CD4-positive, alpha-beta T cell treated with Interferon gamma for 1 hour (primary cell): ENCODE measurements around the gene TSEN54.

Experiments
- DNase-seq: peaks from one replicate; pipeline ENCODE4 v3.0.0-alpha.2; 2020

TSEN54 gene

GRCh38 chr17:75546181-75546580 lies 29.9 kb downstream of the TSEN54 start:
- no peak for DNase-seq

DNA sequence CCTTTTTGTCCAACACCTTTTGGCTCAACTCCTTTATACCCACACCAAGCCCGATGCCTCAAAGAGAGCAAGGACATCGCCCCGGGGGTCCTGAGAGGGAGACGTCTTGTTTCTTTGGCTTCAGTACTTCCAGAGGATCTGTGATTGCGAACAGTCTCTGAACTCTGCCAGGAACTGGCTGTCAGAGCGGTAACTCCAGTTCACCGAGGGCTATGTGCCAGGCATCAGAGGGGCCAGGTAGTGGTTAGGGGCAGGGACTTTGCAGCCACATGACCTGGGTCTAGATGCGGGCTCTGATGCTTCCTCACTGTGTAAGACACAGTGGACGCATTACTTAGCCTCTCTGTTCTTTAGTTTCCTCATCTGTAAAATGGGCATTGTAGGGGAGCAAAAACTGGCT lies 30.8 kb downstream of the TSEN54 start:
- DNase-seq = no peak

DNA sequence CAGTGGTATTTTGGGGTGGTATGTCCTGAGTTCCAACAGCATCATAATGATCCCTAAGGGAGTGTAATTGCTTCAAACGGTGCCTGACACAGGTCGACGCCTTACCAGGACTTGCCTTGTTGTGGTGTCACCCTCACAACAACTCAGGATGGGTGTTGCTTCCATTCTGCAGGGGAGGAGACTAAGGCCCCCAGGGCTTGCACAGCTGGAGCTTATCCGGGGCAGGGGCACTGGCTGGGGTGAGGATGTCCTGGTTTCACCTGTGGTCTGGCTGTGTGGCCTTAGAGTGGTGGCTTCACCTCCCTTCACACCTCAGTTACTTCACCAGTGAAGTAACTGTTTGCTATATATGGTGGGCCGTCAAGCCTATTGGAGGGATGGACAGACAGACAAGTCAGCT lies 32.5 kb downstream of the TSEN54 start:
- DNase-seq = no peak

- no peak for DNase-seq
Observed at GRCh38 chr17:75549246-75550138, 33.2 kb downstream of the TSEN54 start.

DNA sequence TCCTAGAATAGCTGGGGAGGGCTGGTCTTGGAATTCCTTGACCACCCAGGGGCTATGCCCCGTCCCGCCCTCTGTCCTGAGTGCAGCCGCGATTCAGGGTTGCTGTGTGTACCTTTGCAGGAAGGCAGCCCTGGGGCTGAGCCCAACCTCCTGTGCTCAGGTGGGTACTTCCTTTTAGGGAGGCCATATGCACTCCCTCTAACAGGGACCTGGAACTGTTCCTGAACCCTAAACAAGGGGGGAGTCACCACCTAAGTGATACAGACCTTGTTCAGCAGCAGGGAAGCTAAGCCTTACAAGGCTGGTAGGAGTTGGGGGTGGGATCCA lies 33.8 kb downstream of the TSEN54 start:
- no peak for DNase-seq

DNA sequence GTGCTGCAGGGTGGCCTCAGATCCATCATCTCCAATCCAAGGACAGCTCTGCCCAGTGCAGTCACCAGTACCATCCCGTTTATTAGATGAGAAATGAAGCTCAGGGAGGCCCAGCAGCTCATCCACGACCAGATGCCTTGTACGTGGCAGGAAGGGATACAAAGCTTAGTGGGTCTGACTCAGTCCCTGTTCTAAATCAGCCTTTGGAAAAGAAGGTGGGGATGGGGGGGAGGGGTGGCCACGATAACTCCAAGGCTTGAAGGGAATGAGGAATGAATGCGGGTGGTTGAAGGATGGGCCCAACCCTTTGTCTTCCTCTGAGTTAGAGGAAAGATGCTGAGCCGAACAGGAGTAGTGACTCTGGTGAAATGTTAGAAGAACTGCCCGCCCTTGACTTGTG lies 34.9 kb downstream of the TSEN54 start:
- no peak for DNase-seq

- DNase-seq = no peak
Observed at GRCh38 chr17:75552425-75553294, 36.3 kb downstream of the TSEN54 start.

DNA sequence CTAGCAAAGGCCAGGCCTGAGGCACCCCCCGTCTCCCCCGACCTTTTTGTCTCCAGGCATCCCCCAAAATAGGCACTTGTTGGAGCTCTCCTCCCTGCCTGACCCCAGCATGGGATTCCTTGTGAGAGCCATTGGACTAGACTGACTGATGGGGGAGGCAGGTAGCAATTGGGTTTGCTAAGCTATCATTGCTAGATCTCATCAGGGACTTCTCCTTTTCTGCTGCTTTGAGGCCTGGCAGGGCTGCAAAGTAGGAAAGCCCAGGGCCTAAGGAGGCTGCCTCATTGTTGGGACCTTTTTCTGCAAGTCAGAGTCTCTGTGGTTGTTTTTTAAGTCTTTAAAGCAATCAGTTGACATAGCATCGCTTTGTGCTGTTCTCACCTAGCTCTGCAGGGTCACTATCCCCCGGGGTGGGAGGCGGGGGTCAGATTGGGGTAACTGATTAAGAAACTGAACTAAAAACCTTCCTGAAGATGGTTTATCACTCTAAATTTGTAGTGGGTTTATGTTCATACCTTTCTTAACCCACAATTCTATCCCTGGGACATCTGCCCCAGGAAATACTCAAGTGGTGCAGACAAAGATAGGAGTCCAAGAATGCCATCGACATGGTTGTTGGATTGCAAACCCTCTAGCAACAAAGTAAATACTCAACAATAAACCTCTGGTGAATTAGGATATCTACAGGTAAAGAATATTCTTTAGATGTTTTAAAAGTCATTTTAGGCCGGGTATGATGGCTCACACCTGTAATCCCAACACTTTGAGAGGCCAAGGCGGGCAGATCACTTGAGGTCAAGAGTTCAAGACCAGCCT lies 37.2 kb downstream of the TSEN54 start:
- DNase-seq = no peak

DNA sequence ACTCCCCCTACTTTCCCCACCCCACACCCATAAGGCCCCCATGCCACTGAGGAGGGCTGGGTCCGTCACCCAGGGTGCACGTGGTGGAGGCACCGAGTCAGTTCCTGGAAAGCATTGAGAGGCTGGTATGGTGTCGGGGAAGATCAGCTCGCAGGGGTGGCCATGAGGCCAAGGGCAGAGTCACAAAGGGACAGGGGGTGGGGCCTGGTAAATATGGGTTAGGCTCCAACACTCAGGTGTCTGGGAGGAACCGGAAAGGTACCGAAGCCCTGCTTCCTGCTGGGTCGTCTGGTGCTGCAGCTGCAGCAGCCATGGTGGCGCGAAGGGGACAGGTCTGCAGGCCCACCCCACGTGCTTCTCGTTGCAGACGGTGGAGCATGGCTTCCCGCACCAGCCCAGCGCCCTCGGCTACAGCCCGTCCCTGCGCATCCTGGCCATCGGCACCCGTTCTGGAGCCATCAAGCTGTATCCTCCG lies 39.4 kb downstream of the TSEN54 start:
- no peak for DNase-seq

DNA sequence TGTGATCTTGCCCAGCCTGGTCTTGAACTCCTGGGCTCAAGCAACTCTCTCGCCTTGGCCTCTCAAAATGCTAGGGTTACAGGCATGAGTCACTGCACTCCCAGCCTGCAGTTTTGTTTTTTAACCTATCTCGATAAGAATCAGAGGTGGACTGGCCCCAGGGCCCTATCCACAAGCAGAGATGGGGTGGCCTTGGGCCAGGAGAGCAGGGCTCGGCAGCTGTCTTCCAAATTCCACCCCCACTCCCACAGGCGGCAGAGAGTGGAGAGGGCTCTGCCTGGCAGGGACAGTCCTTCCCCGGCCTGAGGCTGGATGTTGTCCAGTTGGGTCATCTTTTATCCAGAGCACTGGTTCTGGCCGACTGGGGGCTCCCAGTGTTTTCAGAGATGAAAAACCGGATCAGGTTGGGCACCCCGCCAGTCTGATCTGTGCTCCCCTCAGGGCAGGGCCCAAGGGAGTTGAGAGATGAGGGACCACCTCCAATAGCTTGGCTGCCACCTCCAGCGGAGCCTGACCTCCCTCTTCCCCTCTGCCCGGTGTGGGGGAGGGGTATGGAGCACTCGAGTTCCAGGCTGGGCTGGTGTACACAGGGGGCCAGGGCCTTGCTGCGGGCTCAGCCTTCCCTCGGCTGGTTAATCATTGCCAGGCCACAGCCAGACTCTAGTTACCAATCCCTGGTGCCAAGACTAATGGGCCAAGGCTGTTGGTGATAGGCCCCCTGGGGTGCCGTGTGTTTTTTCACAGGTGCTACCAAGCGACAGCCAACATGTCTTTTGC lies 40.9 kb downstream of the TSEN54 start:
- DNase-seq = no peak

DNA sequence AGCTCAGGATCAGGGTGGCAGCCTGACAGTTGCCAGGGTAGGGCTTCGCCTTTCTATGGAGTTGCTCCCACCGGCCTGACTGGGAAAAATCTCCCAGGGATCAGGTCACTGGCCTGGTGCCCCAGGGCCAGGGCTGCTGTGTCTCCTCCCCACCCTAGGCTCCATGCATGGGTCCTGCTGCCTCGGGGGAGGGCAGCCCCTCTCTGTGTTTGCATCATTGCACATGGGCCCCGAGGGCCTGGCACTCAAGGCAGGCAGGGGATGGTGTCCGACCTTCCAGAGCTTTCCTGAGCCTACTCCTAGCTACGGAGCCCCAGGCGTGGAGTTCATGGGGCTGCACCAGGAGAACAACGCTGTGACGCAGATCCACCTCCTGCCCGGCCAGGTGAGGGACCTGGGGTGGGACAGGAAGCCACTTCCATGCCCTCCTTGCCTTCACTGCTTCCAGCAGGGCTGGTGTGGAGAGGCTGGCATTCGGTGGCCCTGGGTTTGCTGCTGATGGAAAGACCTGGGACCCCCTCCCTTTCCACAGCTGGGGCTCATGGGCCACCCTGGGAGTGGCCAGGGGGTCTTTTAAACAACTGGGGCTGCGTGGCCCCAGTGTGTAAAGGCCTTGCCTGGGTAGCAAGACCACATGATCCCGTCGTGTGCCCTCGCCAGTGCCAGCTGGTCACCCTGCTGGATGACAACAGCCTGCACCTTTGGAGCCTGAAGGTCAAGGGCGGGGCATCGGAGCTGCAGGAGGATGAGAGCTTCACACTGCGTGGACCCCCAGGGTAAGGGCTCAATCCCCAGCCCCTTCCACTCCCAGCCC lies 41.7 kb downstream of the TSEN54 start:
- DNase-seq = no peak

DNA sequence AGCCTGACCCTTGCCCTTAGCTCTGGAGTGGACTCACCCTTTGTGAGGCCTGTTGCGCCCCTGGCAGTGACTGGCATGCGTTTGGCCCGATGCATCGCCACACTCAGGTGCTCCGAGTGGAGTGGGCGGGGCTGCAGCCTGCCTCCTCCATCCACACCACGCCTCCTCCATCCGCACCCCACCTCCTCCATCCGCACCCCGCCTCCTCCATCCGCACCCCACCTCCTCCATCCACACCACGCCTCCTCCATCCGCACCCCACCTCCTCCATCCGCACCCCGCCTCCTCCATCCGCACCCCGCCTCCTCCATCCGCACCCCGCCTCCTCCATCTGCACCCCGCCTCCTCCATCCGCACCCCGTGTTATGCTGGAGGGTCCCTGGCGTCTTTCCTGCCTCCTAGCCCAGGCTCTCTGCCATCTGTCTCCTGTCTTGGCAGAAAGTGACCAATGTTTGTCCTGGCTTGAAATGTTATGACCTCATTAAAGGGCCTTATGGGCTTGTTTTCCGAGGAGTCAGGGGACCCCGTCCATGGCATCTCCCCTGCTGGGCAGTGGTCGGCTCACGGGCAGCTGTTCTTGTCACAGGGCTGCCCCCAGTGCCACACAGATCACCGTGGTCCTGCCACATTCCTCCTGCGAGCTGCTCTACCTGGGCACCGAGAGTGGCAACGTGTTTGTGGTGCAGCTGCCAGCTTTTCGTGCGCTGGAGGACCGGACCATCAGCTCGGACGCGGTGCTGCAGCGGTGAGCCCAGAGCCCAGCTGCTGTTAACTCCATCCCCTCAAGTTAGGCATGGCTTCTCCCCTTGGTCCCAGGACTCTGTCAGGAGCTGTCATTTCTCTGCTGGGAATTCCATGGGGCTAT lies 42.6 kb downstream of the TSEN54 start:
- no peak for DNase-seq

GRCh38 chr17:75559958-75560533 lies 43.7 kb downstream of the TSEN54 start:
- no peak for DNase-seq

DNA sequence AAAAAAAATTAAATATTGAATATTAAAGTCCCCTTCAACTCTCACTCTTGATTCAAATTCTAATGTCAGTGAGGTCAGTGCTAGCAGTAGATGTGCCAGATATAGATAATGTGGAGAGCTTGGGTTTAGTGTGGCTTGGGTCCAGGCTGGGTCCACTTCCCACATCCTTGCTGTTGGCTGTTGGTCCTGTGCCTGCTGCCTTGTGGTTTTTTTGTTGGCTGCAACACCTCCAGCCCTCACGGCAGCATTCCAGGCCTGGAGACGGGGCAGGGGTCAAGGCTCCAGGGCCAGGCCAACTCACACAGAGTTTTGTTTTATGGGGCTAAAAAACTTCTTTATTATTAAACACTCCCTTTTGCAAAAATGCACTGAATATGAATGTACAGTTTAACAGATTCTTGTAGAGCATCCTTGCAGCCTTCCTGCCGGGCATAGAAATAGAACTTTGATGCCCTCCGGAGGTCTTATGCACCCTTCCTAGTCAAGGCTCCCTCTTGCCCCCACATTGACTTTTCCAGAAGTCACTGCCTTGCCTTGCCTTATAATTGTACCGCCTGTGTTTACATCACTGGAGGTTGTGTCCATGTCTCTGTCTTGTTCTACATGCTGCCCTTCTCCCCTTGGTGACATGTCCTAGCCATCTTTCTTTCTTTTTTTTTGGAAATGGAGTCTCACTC lies 45.7 kb downstream of the TSEN54 start:
- no peak for DNase-seq

DNA sequence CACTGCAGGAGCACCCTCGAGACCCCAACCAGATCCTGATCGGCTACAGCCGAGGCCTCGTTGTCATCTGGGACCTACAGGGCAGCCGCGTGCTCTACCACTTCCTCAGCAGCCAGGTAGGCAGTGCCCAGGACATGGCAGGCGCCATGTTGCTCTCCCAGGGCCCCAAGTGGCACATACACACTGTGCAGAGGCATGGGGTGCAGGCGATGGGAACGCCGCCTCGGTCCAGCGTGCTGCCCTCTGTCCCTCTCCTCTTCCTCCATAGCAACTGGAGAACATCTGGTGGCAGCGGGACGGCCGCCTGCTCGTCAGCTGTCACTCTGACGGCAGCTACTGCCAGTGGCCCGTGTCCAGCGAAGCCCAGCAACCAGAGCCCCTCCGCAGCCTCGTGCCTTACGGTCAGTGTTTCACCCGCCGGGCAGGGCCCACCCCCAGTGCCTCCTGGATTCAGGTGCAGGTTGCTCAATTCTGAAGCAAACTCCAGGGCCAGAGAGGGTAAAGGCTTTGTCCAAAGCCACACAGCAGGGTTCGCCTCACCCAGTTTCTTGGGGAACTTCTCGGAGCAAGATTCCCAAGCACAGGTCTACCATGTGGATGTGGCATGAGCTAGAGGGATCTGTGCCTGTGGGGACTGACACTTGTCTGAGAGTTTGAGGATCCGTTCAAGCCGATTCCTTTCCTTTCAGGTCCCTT lies 46.9 kb downstream of the TSEN54 start:
- no peak for DNase-seq

DNA sequence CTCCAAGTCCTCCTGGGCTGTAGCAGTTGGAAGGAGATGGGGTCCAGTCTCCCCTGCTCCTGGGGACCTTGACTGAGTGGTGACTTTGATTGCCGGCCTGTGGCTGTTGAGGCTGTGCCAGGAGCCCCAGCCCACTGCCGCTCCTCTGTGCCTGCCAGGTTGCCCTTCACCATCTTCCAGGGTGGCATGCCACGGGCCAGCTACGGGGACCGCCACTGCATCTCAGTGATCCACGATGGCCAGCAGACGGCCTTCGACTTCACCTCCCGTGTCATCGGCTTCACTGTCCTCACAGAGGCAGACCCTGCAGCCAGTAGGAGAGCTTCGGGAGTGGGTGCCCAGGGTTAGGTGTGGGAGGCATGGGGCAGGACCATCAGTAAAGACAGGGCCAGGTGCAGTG lies 47.9 kb downstream of the TSEN54 start:
- DNase-seq = no peak

GRCh38 chr17:75565066-75565465 lies 48.7 kb downstream of the TSEN54 start:
- DNase-seq = no peak

DNA sequence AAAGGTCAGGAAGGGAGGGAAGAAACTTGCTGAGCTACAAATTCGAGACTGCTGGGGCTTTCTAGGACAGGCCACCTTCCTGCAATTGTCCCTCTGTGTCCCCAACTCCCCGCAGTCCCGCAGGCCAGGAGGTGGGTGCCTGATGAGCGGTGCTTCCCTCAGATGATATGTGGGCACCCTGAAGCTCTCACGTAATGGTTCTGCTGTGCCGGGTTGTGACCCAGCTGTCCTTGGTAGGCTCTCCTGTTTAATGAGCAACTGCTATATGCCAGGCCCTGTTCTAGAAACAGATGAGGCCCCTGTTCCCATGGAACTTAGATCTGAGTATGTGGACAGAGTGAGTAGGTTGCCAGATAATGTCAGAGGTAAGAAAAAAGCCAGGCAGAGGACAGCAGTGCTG lies 49.3 kb downstream of the TSEN54 start:
- no peak for DNase-seq

DNA sequence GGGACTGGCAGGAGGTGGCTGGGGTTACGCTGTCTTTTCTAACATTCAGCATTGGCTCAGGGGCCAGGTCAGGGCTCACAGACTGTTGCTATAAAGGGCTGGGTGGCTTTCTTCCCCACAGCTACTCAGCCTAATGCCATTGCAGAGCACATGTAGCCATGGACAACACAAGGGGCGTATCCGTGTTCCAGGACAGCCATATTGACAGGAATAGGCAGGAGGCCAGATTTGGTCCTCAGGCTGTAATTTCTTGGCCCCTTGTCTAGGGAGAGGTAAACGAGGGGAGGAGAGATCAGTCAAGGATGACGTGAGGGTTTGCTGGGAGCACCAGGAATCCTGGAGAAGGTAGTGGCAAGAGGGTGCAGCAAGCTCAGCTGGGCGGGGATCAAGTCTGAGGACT lies 50.1 kb downstream of the TSEN54 start:
- DNase-seq = no peak
